DMS 273 treated with DMSO at 0.1 percent for 48 hours (cell line): ENCODE results near the gene LRRC8D.

ENCODE experiments used
- DNase-seq: peaks from one replicate; lab custom pipeline; 2025; lab: John Stamatoyannopoulos, UW

The LRRC8D gene

DNA sequence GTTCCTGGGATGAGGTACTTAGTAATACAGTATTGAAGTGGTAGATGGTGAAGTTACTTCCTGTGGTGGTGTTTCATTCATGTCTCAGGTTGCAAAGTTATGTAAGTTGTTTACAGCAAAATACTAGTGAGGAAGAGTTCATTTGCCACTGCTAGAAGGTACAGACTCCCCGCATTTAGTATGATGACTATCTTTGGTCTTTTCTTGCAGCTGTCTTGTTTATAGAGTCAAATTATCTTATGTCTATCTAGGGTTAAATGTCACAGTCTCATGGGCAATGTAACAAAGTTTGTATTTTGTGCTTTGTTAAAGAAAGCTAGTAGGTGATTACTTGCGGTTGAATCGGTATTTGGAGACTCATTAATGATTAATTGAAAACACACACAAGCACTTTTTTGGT lies 50.2 kb downstream of the LRRC8D start:
- no peak for DNase-seq

- no peak for DNase-seq
Measured at GRCh38 chr1:89871768-89872473, 51.1 kb downstream of the LRRC8D start.

DNA sequence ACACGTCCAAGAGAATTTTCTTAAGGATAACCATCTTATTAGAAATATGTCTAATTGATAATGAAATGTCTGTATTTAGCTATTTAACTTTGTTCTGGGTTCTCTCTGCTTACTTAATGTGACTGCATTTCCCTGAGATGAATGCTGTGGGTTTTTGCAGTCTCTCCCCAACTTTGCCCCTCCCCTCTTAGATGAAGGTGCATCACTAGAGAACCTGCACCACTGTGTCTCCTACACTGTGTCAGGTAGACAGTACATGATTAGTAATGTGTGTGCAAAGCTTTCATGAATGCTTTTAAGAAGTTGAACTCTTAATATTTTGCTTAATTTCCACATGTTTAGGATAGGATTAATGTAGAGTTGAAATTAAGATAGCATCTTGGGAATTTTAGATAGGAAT lies 51.7 kb downstream of the LRRC8D start:
- DNase-seq = no peak

- no peak for DNase-seq
Measured at GRCh38 chr1:89873288-89873687, 52.5 kb downstream of the LRRC8D start.

DNA sequence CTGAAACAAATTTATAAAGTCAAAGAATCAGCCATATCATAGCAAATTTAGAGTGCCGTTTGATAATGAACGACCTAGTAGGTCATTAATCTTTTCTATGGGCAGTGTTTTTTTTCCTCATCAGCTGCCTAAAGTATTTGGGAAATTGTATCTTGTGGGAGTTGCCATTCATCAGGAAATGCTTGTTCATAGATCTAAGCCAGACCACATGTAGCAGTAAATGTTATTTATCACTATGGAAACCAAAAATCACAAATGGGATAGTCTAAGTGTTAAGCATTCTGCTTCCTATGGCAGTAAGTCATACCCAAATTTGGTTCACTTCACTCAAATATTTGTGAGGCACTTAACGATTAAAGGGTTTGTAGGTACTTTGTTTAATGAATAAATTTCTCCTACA lies 52.9 kb downstream of the LRRC8D start:
- no peak for DNase-seq

GRCh38 chr1:89876463-89876862 lies 55.6 kb downstream of the LRRC8D start:
- DNase-seq = no peak

DNA sequence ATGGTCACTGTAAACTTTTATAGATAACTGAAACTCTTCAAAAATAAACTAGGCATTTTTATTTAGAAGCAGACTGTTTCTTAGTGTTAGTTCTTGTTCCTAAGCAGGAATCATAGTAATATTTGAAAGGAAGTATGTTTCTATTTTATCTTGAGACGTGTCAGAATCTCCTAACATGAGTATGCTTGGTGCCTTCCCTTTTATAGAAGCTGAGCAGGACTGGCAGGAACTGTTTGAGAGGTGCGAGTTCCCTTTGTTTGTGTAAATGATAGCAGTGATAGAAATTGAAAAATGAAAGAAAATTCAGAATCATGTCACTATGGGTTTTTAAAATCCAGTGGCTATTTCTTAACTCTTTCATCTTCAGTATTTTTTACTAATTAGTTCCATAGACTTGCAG lies 56.9 kb downstream of the LRRC8D start:
- DNase-seq = no peak

- DNase-seq = no peak
Measured at GRCh38 chr1:89878256-89878655, 57.4 kb downstream of the LRRC8D start.

DNA sequence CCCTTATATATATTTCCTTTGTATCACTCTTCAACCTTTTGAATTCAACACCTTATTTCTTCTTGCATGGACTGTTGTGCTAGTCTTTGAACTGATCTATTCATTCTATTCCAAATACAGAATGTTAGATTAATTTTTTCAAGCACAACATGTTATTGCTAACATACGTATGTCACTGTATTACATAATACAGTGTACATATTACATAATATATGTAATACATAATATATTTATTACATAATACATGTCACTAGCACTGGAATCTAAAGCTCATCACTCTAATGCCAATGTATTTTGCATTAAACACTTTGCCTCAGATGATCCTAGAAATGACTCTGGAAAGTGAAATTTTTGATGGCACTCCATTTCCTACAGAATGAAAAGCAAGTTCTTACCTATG lies 59.8 kb downstream of the LRRC8D start:
- no peak for DNase-seq

- no peak for DNase-seq
Measured at GRCh38 chr1:89881415-89882058, 60.7 kb downstream of the LRRC8D start.

- DNase-seq = no peak
Measured at GRCh38 chr1:89882348-89883029, 61.7 kb downstream of the LRRC8D start.

- DNase-seq = no peak
Measured at GRCh38 chr1:89883030-89883379, 62.2 kb downstream of the LRRC8D start.

- DNase-seq = no peak
Measured at GRCh38 chr1:89884718-89885596, 64.1 kb downstream of the LRRC8D start.

DNA sequence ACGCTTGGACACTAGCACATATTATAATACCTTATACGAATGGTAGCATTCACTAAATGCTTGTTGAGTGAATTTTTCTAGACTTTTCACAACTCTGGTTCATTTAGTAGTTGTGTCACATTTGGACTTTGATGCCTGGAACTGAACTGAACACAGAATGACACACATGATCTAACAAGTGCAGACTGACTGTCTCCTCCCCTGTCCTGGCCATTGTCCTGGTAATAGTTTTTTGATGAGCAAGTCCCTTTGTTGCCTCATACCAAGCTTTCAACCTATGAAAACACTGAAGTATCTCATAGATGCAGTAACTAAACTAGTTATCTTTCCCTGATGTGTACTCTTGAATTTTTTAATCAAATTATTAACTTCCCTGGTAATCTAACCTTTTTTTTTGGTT lies 66.4 kb downstream of the LRRC8D start:
- DNase-seq = no peak

DNA sequence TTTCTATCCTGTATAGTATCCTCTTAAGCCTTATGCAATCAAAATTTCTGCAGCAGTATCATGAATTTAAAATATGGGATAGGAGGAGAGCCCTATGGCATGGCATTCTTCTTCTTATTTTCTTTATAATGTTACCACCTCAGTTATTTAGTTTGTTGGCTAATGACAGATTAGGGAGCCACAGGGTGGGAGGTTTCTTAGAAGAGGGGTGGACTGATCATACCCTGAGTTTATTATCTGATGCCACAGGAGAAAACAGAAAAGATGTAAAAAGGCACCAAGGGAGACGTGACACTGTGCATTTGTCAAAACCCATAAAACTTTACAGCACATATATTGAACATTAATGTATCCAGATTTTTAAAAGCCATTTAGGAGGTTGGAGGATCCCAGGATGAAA lies 66.9 kb downstream of the LRRC8D start:
- DNase-seq = no peak

DNA sequence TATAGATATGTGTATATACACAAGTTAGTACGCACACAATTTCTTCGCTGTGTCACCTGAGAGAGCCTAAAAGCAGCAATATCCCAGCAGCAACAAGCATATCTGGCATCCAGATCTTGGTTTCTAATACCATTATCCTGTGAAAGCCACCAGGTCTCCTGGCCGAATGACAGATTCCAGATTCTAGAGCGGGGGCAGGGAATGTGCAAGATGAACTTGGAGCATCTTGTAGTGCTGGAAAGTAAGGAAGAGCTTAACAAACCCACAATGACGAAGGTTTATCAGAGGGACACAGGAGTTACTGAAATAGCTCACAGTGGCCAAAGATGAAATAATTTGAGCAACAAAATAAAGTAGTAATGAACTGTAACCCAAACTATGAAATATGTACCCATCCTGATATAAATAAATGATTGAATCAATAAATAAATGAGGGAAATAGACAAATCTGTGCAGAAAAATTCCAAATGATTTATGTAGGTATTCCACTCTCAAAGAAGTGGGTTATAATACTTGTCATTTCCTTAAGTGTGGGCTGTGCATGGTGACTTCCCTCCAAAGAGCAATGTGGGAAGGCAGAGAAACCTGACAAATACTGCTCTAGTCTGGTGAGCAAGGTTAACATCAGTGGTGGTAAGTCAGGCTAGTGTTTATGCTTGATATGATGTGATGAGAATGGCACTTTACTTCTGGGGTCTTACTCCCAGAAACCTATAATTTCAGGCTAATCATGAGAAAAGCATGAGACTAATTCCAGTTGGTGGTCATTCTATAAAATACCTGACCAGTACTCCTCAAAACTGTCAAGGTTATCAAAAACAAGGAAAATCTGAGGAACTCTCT lies 67.9 kb downstream of the LRRC8D start:
- DNase-seq = no peak

DNA sequence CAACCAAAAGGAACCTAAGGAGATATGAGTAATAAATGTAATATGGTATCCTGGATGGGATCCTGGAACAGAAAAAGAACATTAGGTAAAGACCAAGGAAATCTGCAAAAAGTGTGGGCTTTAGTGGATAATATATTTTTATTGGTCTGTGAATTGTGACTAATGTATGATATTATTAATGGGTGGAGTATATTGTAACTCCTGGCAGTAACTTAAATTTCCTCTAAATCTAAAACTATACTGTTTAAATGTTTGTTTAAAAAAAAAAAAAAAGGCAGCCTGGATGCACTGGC lies 68.4 kb downstream of the LRRC8D start:
- DNase-seq = no peak

DNA sequence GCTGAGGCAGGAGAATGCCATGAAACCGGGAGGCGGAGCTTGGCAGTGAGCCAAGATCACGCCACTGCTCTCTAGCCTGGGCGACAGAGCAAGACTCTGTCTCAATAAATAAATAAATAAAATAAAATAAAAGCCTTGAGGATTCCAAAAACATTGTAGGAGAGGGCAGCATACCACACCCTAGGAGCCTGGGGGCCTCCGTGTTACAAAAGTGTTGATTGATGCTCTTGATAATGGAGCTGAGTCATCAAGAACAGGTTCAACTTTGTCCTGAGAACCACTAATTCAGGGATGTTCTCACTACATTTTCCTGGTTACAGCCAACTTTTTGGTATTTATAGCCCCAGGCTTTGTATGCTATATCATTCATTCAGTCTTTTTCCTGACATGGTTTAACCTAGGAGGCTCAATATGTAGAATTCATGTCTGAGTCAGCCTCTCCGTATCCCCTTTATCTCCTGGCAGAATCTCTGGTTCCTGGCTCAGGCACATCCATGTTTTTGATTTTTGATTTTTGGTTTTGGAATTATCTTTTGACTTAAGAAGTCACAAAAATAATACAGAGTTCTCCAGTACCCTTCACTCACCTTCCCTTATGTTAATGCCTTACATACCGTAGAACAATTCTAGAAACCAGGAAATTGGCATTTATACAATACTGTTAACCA lies 69.4 kb downstream of the LRRC8D start:
- no peak for DNase-seq

- DNase-seq = no peak
Measured at GRCh38 chr1:89892816-89893215, 72.0 kb downstream of the LRRC8D start.

- no peak for DNase-seq
Measured at GRCh38 chr1:89894210-89895201, 73.7 kb downstream of the LRRC8D start.
